SU-DHL-6 (cell line): Measurements from ENCODE around the gene ZNF362.

Source experiments
- CTCF ChIP-seq: fragments of 200-600 bp; sonication (generic); IDR thresholded peaks from one replicate; pipeline ENCODE4 v1.5.1; 2017; ENCODE audit warnings: antibody characterized with exemption, mild to moderate bottlenecking, low read length, moderate library complexity; ENCODE audit not compliant: insufficient read depth, poor library complexity, severe bottlenecking
- EZH2phosphoT487 ChIP-seq: fragments of 200-600 bp; sonication (generic), shearing (Covaris generic); conservative IDR thresholded peaks from 2 replicates; pipeline ENCODE4 v1.6.1; 2018; ENCODE audit warnings: mild to moderate bottlenecking, antibody characterized with exemption, low read length, moderate library complexity, mixed read lengths

GRCh38 chr1:33249422-33249821 is 6.9 kb upstream of the ZNF362 start:
- no peak for TF ChIP-seq EZH2phosphoT487
- TF ChIP-seq CTCF = no peak
